K562 (cell line): Measurements from ENCODE around the gene SMAD3. TPM values are rescaled to one million over a fixed set of nuclear protein-coding genes. Genes with fewer than 3 reads are reported as not detected.
A peak's percentile ranks its signal among the peaks of the same experiment; 100 is the strongest.

ENCODE experiments used
- ATAC-seq: fragments of 200-7000 bp; cut with Tn5 transposase; 3 replicates; pipeline ENCODE4 v1.9.1; 2020; ENCODE audit warnings: moderate library complexity
- BruUV-seq: library from RNA; stranded (reverse); fragments of 400-500 nt; replicated peaks from 2 replicates; lab custom pipeline; 2021; lab: Mats Ljungman, UMichigan
- CTCF ChIA-PET: fragments of 300-600 bp; formaldehyde crosslinking; extraction: SDS; loops from one replicate; lab custom pipeline; 2021; ENCODE audit warnings: low intra/inter-chr PET ratio; lab: Yijun Ruan, JAX
- POLR2A ChIA-PET: fragments of 300-600, 350-650 bp; sonication (Branson Sonifier 250); formaldehyde crosslinking; extraction: SDS; loops from one replicate; lab custom pipeline; 2021; ENCODE audit warnings: antibody characterized with exemption, inconsistent platforms; lab: Yijun Ruan, JAX
- DNase-seq, 4 experiments: peaks; one replicate each; pipeline versions ENCODE4 v3.0.0 to v3.0.0-alpha.2; 2011 to 2018; ENCODE audit warnings: low spot score in 3 of 4, mixed read lengths in 3 of 4; ENCODE audit errors: extremely low read depth in 1 of 4
- FAIRE-seq: peaks from 2 replicates; lab custom pipeline; 2011; peaks lifted over from hg19 to GRCh38; lab: Jason Lieb, UNC
- H2AFZ ChIP-seq: 2 replicates; pipeline ENCODE4 v1.6.0; 2011; ENCODE audit warnings: low read depth, low read length, control low read depth, inconsistent platforms
- H3K27ac ChIP-seq: fragments of 200-600 bp; 3 replicates; pipeline ENCODE4 v1.8.0; 2011; ENCODE audit warnings: low read depth, mild to moderate bottlenecking, control low read depth, inconsistent platforms, low read length, moderate library complexity, mixed read lengths; ENCODE audit errors: extremely low read depth
- H3K27me3 ChIP-seq, 2 experiments: fragments of 300-600 bp in 1 of 2; 2 replicates in 1 of 2; 3 replicates in 1 of 2; pipeline versions ENCODE4 v1.6.0 to v1.8.0; 2011; ENCODE audit warnings: inconsistent platforms in 2 of 2, low read length in 2 of 2, mild to moderate bottlenecking in 1 of 2, mixed read lengths in 1 of 2, moderate library complexity in 1 of 2; ENCODE audit not compliant: control insufficient read depth in 2 of 2, insufficient read depth in 2 of 2
- H3K36me3 ChIP-seq: fragments of 300-600 bp; 3 replicates; pipeline ENCODE4 v1.8.0; 2011; ENCODE audit warnings: mild to moderate bottlenecking, low read length, inconsistent platforms; ENCODE audit not compliant: control insufficient read depth, insufficient read depth
- H3K4me1 ChIP-seq, 2 experiments: fragments of 200-600 bp in 1 of 2; replicated peaks in 1 of 2; 2 replicates in 1 of 2; 3 replicates in 1 of 2; pipeline versions ENCODE4 v1.5.1 to v1.8.0; 2011; ENCODE audit warnings: inconsistent platforms in 2 of 2, low read length in 2 of 2, mild to moderate bottlenecking in 1 of 2, mixed read lengths in 1 of 2, moderate library complexity in 1 of 2; ENCODE audit not compliant: control insufficient read depth in 2 of 2, insufficient read depth in 2 of 2
- H3K4me2 ChIP-seq: 2 replicates; pipeline ENCODE4 v1.6.1; 2011; ENCODE audit warnings: low read length, control low read depth, inconsistent platforms, mixed read lengths; ENCODE audit not compliant: insufficient read depth
- H3K4me3 ChIP-seq: fragments of 200-600 bp; sonication (generic), shearing (Covaris generic); 2 replicates; pipeline ENCODE4 v1.5.1; 2016; ENCODE audit warnings: control low read depth, inconsistent platforms
- H3K79me2 ChIP-seq: fragments of 200-600 bp; 3 replicates; pipeline ENCODE4 v1.8.0; 2011; ENCODE audit warnings: low read length, inconsistent platforms; ENCODE audit not compliant: control insufficient read depth, insufficient read depth
- H3K9ac ChIP-seq, 2 experiments: 2 replicates each; pipeline versions ENCODE4 v1.6.0 to v1.6.1; 2011; ENCODE audit warnings: low read depth in 2 of 2, low read length in 2 of 2, control low read depth in 1 of 2, inconsistent platforms in 1 of 2, mild to moderate bottlenecking in 1 of 2, mixed read lengths in 1 of 2; ENCODE audit not compliant: insufficient read depth in 1 of 2
- H3K9me1 ChIP-seq: one replicate; pipeline ENCODE4 v1.6.0; 2011; ENCODE audit warnings: inconsistent platforms, mild to moderate bottlenecking, low read length, moderate library complexity; ENCODE audit not compliant: control insufficient read depth, insufficient read depth
- H3K9me3 ChIP-seq: replicated peaks from 2 replicates; pipeline ENCODE4 v1.5.1; 2011; ENCODE audit warnings: low read depth, low read length, inconsistent platforms; ENCODE audit not compliant: control insufficient read depth, insufficient read depth
- H4K20me1 ChIP-seq: replicated peaks from 2 replicates; pipeline ENCODE4 v1.6.1; 2011; ENCODE audit warnings: low read length, inconsistent platforms, mixed read lengths; ENCODE audit not compliant: control insufficient read depth, insufficient read depth
- GABPB1 ChIP-seq: sonication (generic); formaldehyde crosslinking; IDR thresholded peaks from 2 replicates; pipeline ENCODE4 v1.8.0; 2022; ENCODE audit warnings: mild to moderate bottlenecking, missing genetic modification reagents
- IRF2 ChIP-seq: sonication (generic); formaldehyde crosslinking; IDR thresholded peaks from 2 replicates; pipeline ENCODE4 v1.8.1; 2022; ENCODE audit warnings: mild to moderate bottlenecking, missing genetic modification reagents
- NFRKB ChIP-seq: fragments of 450-650 bp; IDR thresholded peaks from 2 replicates; pipeline ENCODE4 v1.6.1; 2016; ENCODE audit warnings: low read depth
- RBM22 ChIP-seq: fragments of 200-400 bp; formaldehyde crosslinking; IDR thresholded peaks from 2 replicates; pipeline ENCODE4 v1.6.1; 2018; ENCODE audit warnings: low read length, low read depth; ENCODE audit not compliant: poor library complexity, severe bottlenecking
- SPI1 ChIP-seq: IDR thresholded peaks from 2 replicates; pipeline ENCODE4 v1.6.1; 2011; ENCODE audit warnings: low read depth, low read length, control low read depth, borderline replicate concordance
- SRF ChIP-seq, 2 experiments: fragments of 250-450, 450-650 bp in 1 of 2; sonication (Bioruptor Pico) in 1 of 2; sonication (generic) in 1 of 2; formaldehyde crosslinking; IDR thresholded peaks; 2 replicates each; pipeline versions ENCODE4 v1.5.0 to v1.5.1; 2020 to 2022; ENCODE audit warnings: mild to moderate bottlenecking in 1 of 2, missing genetic modification reagents in 1 of 2
- ZNF263 ChIP-seq: sonication (generic); formaldehyde crosslinking; IDR thresholded peaks from 2 replicates; pipeline ENCODE4 v1.8.0; 2022; ENCODE audit warnings: mild to moderate bottlenecking, missing genetic modification reagents, borderline replicate concordance
- WGBS: fragments of 100-300 bp; shearing (Covaris generic); methylation state at CpG from one replicate; pipeline ENCODE4 v1.1.6; 2016; ENCODE audit warnings: low coverage, mixed read lengths; ENCODE audit not compliant: insufficient coverage; ENCODE audit errors: missing lambda C conversion rate; 5-methylcytosine and 5-hydroxymethylcytosine counted together
- in situ Hi-C: fragments of 300-500 bp; cut with MboI; formaldehyde crosslinking; loops from 4 replicates; pipeline ENCODE4 v1.15.0; 2018; ENCODE audit warnings: inconsistent platforms, mixed read lengths
- intact Hi-C: fragments of 100-400 bp; cut with micrococcal nuclease; formaldehyde crosslinking; loops from 2 replicates; pipeline ENCODE4 v1.14.2; 2022
- polyA plus RNA-seq, 8 experiments: library from polyadenylated mRNA; depleted of rRNA in 4 of 8; stranded (reverse) in 5 of 8; unstranded in 3 of 8; fragments of >200 nt; fragmentation: Nextera tagmentation in 2 of 8; fragmentation: Illumina TruSeq in 1 of 8; extraction: Ambion mirVana in 2 of 8; extraction: Trizol in 1 of 8; gene quantifications; 2 replicates each; pipeline versions ENCODE4 v1.2.1 to v1.2.3, GENCODE V29; 2011 to 2014; ENCODE audit warnings: inconsistent platforms in 1 of 8, missing spikeins in 1 of 8
- total RNA-seq, 7 experiments: library from RNA; depleted of rRNA in 6 of 7; stranded (reverse); fragments of >200 nt in 6 of 7; fragmentation: Illumina TruSeq in 2 of 7; extraction: Trizol in 2 of 7; gene quantifications; 2 replicates each; pipeline versions ENCODE4 v1.2.1 to v1.2.3, GENCODE V29; 2011 to 2021; ENCODE audit warnings: low replicate concordance in 1 of 7
- TF ChIP-seq, protein P1 (sequence below), 2 experiments: fragments of 250-450 bp in 1 of 2; fragments of 450-650 bp in 1 of 2; sonication (Bioruptor Pico) in 1 of 2; IDR thresholded peaks; 2 replicates each; pipeline versions ENCODE4 v1.6.1 to v1.8.0; 2016 to 2021; ENCODE audit warnings: mild to moderate bottlenecking in 2 of 2, moderate library complexity in 2 of 2, missing compliant biosample characterization in 1 of 2, missing genetic modification characterization in 1 of 2
- TF ChIP-seq, protein P2 (sequence below): fragments of 450-650 bp; IDR thresholded peaks from one replicate; pipeline ENCODE4 v1.6.1; 2018; ENCODE audit warnings: mild to moderate bottlenecking, moderate library complexity; ENCODE audit not compliant: partially characterized antibody
- TF ChIP-seq, protein P3 (sequence below): fragments of 450-650 bp; IDR thresholded peaks from 2 replicates; pipeline ENCODE4 v1.6.1; 2017; ENCODE audit warnings: mild to moderate bottlenecking, moderate library complexity

The SMAD3 gene
- total and polyA plus RNA-seq, 9 of the 15 experiments (the other 6 are each of a cell fraction or from before 2014, with no cell fraction given), result 4.3 to 39.2 (median 11.1) TPM

DNA sequence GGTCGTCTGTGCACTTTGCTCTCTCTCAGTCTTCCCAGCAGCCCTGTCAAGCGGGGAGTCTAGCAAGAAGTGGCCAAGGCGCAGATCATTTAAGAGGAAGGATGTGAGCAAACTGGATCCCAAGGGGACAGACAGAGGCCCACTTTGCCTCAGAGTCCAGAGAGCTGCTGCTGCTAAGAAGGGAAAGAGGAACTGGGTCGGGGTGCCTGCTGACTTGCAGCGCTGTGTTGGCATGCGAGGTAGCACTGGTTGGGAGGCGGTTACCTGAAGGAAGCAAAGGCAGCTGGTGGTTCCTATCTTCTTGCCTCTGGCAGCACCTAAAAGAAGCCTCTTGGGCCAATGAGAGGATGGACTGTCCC lies 28.1 kb downstream of the SMAD3 start:
- peak overlapping the region in 1 of 2 experiments; percentile 18; a peak in 1 of 4 replicates for H3K9ac ChIP-seq
- H3K79me2 ChIP-seq, result peaks cover 90% of the 10 kb centered on the region
- in situ Hi-C loops (no loop called here), intact Hi-C loops (no loop called here)
- CTCF ChIA-PET, result no interaction called here
- H3K4me2 ChIP-seq, result no peak overlapping the region
- no peak for DNase-seq
- WGBS, result 77% methylated on average over 7 of the region's 7 CpGs
- H2AFZ ChIP-seq, result no peak overlapping the region
- BruUV-seq, result no TSS peak
- H3K27me3 ChIP-seq, result no peaks in the 10 kb centered on the region
- no peak for ATAC-seq
- TF ChIP-seq ZNF263 (CRISPR knock-in tag) (no peak), SPI1 (peak; percentile 72; the same call in 1 of the 2 replicates)
- H3K4me1 ChIP-seq, result peaks cover 57 to 74% of the 10 kb centered on the region in 2 experiments
- peaks cover 37% of the 10 kb centered on the region; the same call in 2 of the 3 replicates for H3K36me3 ChIP-seq
- no peak for FAIRE-seq
- H3K9me1 ChIP-seq, result peaks cover 5% of the 10 kb centered on the region
- H3K27ac ChIP-seq, result peak overlapping the region; percentile 97; the same call in 1 of the 3 replicates
- POLR2A ChIA-PET, result interaction anchor here (0.6 kb wide), 2 partner anchors 25 to 747 kb away, joined by 3 to 4 read pairs; no protein-coding TSS in a partner anchor
- H3K4me3 ChIP-seq, result no peak overlapping the region
- H4K20me1 ChIP-seq, result no peaks in the 10 kb centered on the region
- H3K9me3 ChIP-seq, result no peaks in the 10 kb centered on the region

DNA sequence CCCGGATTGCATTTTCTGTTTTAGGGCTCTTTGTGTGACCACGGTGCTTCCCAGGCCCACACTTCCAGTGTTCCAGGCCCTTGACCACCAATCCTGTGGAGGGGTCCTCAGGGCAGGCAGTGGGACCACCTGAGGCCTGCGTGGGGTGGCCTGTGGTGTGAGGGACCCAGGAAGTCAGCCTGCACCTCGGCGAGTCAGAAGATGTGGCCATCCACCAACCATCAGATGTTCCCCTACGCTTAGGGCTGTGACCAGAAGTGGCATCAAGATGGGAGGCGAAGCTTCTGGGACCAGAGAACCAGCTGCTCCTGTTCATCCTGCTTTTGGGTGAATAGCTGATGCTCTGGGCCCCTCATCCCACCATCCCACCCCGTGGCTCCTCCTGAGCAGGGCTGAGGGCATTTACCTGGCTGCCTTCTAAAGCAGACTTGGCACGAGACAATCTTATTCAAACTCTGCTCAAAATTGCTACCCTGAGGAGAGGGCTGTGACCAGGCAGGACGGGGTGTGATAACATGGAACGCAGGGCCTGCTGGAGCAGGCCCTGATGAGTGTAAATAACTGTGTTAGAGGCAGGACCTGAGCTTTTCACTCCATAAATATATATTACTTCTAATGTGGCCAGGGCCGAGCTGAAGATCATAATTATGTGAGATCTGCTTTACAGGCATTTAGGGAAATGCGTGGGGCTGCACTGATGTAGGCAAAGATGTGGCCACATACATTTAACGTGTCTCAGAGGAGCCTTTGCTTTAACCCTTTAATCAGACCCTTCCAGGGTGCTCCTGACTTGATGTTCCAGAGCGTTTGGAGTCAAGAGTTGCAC lies 28.8 kb downstream of the SMAD3 start:
- H3K27ac ChIP-seq, result peak overlapping the region; percentile 37; the same call in 1 of the 3 replicates
- H3K9me3 ChIP-seq, result no peaks in the 10 kb centered on the region
- peak overlapping the region; percentile 7 to 57; a peak in 2 of 4 replicates for H3K9ac ChIP-seq
- peaks cover 2% of the 10 kb centered on the region for H3K9me1 ChIP-seq
- H4K20me1 ChIP-seq, result no peaks in the 10 kb centered on the region
- H3K27me3 ChIP-seq, result no peaks in the 10 kb centered on the region
- ChIA-PET CTCF (no interaction called here), POLR2A (interaction anchor here (0.9 kb wide), 1 partner anchor 13 kb away, joined by 3 read pairs; no protein-coding TSS in a partner anchor)
- ATAC-seq (no peak), DNase-seq (no peak), FAIRE-seq (no peak)
- no peak overlapping the region for H3K4me2 ChIP-seq
- no peak overlapping the region for H2AFZ ChIP-seq
- H3K4me3 ChIP-seq, result no peak overlapping the region
- no TSS peak for BruUV-seq
- peaks cover 59 to 76% of the 10 kb centered on the region in 2 experiments for H3K4me1 ChIP-seq
- H3K36me3 ChIP-seq, result peaks cover 42% of the 10 kb centered on the region; the same call in 2 of the 3 replicates
- H3K79me2 ChIP-seq, result peaks cover 91% of the 10 kb centered on the region
- TF ChIP-seq, protein P1, sequence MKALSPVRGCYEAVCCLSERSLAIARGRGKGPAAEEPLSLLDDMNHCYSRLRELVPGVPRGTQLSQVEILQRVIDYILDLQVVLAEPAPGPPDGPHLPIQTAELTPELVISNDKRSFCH (CRISPR knock-in tag; IDR thresholded peaks at IDR 0.05), result no peak
- TF ChIP-seq, protein P1 (tag; IDR thresholded peaks at IDR 0.05), result no peak
- no peak for TF ChIP-seq GABPB1
- TF ChIP-seq, protein P2, sequence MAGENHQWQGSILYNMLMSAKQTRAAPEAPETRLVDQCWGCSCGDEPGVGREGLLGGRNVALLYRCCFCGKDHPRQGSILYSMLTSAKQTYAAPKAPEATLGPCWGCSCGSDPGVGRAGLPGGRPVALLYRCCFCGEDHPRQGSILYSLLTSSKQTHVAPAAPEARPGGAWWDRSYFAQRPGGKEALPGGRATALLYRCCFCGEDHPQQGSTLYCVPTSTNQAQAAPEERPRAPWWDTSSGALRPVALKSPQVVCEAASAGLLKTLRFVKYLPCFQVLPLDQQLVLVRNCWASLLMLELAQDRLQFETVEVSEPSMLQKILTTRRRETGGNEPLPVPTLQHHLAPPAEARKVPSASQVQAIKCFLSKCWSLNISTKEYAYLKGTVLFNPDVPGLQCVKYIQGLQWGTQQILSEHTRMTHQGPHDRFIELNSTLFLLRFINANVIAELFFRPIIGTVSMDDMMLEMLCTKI, result no peak
- TF ChIP-seq NFRKB, result no peak
- no peak for TF ChIP-seq SRF (CRISPR knock-in tag; IDR thresholded peaks at IDR 0.05)
- TF ChIP-seq, protein P3, sequence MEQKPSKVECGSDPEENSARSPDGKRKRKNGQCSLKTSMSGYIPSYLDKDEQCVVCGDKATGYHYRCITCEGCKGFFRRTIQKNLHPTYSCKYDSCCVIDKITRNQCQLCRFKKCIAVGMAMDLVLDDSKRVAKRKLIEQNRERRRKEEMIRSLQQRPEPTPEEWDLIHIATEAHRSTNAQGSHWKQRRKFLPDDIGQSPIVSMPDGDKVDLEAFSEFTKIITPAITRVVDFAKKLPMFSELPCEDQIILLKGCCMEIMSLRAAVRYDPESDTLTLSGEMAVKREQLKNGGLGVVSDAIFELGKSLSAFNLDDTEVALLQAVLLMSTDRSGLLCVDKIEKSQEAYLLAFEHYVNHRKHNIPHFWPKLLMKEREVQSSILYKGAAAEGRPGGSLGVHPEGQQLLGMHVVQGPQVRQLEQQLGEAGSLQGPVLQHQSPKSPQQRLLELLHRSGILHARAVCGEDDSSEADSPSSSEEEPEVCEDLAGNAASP, result no peak
- no peak for TF ChIP-seq IRF2 (CRISPR knock-in tag)
- TF ChIP-seq RBM22, result no peak
- intact Hi-C loops, result no loop called here
- 74% methylated on average over 14 of the region's 15 CpGs for WGBS
- in situ Hi-C loops, result no loop called here
